HEK293T (cell line): ENCODE measurements around the gene ANXA11.

Source experiments
- ELF4 ChIP-seq: fragments of 450-650 bp; IDR thresholded peaks from 2 replicates; pipeline ENCODE4 v1.6.1; 2017; ENCODE audit warnings: antibody characterized with exemption
- TARDBP ChIP-seq: fragments of 450-650 bp; IDR thresholded peaks from 2 replicates; pipeline ENCODE4 v1.6.1; 2016

DNA sequence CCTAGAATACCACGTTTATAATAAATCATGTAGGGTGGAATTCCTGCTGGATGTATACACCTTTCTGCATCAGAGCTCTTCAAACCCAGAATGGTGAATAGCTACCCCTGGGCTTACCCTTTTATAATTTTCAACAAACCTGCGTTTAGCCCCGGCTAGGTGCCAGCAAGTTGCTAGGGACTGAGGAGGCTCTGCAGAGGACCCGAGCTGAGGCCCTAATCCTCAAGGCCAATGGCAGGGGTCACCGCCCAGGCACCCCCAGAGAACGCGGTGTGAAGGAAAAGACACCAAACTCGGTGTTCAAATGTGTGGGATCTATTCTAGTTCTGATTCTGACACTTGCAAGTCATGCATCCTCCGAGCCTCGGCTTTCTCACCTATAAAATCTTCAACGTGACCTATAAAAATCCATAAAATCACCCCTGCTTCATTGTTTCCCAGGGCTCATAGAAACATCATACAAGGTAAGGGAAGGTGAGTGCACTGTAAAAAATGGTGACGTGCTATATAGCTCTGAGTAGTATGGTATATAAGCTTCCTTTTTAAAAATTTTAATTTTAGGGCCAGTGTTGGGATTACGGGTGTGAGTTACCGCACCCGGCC lies 2.5 kb upstream of the ANXA11 start:
- TF ChIP-seq ELF4 (no peak), TARDBP (no peak)
